Dermis blood vessel endothelial cell (primary cell): ENCODE data around the gene PALB2. TPM values are rescaled to one million over a fixed set of nuclear protein-coding genes. Genes with fewer than 3 reads are reported as not detected.

Experiments
- total RNA-seq: library from RNA; depleted of rRNA; stranded (reverse); fragments of >200 nt; gene quantifications from 2 replicates; pipeline ENCODE4 v1.2.3, GENCODE V29; 2014

PALB2 gene
- total RNA-seq, 1 donor from 2014 or later: 7.5 TPM

Other genes with a start within 250 kb of the PALB2 start
- gene COG7, start 188.1 kb downstream of the PALB2 start, total RNA-seq: 13.4 and 16.5 TPM in 2 replicates
- gene GGA2, start 130.8 kb downstream of the PALB2 start, total RNA-seq: 32.1 and 41.4 TPM in 2 replicates
- 27.4 and 36.1 TPM in 2 replicates for gene EARS2, start 84.0 kb downstream of the PALB2 start, total RNA-seq
- gene UBFD1, start 83.6 kb downstream of the PALB2 start, total RNA-seq: 105 and 132 TPM in 2 replicates
- 83.2 and 90.0 TPM in 2 replicates for gene NDUFAB1, start 45.0 kb downstream of the PALB2 start, total RNA-seq
- gene DCTN5, start 156 bp upstream of the PALB2 start, total RNA-seq: 81.2 and 93.4 TPM in 2 replicates
- gene PLK1, start 37.6 kb upstream of the PALB2 start, total RNA-seq: 6.3 and 51.6 TPM in 2 replicates
- not detected in 2 replicates for gene ERN2, start 71.9 kb upstream of the PALB2 start, total RNA-seq
- not detected in 2 replicates for gene CHP2, start 113.7 kb upstream of the PALB2 start, total RNA-seq
- gene PRKCB, start 194.7 kb upstream of the PALB2 start, total RNA-seq: not detected in 2 replicates